GM12801 (cell line): ENCODE results near the gene KASH5.

Source experiments
- TF ChIP-seq, protein P1 (sequence below): IDR thresholded peaks from one replicate; pipeline ENCODE4 v1.5.1; 2011; ENCODE audit warnings: control low read depth; ENCODE audit not compliant: insufficient read length; ENCODE audit errors: extremely low read depth

The KASH5 gene

DNA sequence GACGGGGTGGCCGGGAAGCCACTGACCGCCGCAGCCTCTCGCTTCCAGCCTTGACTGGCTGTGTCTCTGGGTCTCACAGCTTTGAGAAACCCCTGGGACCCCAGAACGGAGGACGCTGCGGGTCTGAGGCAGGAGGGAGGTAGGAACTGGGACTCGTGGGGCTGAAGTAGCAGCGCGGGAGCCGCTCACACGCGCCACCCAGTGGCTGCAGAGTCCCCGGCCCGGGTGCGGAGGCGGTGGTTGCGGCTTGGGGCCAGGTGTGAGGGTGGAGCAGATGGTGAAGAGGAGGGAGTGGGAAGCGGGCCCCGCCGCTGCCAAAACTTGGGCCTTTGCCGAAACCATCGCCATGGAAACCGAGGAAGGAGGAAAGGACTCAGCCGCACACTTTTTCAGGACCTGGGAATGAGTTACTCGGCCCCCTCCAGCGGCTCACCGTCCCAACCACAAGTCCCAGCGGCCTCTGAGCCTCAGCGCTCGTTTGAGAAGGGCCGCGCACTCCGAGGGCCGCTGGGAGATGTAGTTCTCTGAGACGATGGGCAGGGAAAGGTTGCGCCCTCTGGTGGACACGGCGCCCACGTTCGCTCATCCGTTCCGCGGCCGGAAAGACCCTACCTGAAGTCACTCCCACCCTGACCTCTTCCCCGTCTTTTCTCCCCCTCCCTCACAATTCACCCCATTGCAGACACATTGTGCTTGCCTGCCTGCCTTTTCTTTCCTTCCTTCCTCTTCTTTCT, 55.5 kb downstream of the KASH5 start:
- TF ChIP-seq, protein P1, sequence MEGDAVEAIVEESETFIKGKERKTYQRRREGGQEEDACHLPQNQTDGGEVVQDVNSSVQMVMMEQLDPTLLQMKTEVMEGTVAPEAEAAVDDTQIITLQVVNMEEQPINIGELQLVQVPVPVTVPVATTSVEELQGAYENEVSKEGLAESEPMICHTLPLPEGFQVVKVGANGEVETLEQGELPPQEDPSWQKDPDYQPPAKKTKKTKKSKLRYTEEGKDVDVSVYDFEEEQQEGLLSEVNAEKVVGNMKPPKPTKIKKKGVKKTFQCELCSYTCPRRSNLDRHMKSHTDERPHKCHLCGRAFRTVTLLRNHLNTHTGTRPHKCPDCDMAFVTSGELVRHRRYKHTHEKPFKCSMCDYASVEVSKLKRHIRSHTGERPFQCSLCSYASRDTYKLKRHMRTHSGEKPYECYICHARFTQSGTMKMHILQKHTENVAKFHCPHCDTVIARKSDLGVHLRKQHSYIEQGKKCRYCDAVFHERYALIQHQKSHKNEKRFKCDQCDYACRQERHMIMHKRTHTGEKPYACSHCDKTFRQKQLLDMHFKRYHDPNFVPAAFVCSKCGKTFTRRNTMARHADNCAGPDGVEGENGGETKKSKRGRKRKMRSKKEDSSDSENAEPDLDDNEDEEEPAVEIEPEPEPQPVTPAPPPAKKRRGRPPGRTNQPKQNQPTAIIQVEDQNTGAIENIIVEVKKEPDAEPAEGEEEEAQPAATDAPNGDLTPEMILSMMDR, result peak; percentile 17

DNA sequence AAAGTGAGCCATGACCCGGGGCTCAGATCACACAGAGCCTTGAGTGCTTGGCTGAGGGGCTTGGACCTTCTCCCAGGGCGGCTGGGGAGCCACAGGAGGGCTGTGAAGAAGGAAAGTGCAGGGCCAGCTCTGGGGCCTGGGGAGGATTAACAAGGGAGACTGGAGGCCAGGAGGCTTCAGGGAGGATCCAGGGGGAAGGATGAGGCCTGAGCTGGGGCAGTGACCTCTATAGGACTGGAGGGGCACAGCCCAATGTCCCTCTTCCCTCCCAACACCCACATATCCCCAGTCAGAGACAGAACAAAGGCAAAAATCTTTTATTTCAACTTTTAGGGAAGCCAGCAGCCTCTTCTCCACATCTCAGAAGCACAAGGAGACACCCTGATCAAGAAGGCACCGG, 57.9 kb downstream of the KASH5 start:
- TF ChIP-seq, protein P1, result no peak

DNA sequence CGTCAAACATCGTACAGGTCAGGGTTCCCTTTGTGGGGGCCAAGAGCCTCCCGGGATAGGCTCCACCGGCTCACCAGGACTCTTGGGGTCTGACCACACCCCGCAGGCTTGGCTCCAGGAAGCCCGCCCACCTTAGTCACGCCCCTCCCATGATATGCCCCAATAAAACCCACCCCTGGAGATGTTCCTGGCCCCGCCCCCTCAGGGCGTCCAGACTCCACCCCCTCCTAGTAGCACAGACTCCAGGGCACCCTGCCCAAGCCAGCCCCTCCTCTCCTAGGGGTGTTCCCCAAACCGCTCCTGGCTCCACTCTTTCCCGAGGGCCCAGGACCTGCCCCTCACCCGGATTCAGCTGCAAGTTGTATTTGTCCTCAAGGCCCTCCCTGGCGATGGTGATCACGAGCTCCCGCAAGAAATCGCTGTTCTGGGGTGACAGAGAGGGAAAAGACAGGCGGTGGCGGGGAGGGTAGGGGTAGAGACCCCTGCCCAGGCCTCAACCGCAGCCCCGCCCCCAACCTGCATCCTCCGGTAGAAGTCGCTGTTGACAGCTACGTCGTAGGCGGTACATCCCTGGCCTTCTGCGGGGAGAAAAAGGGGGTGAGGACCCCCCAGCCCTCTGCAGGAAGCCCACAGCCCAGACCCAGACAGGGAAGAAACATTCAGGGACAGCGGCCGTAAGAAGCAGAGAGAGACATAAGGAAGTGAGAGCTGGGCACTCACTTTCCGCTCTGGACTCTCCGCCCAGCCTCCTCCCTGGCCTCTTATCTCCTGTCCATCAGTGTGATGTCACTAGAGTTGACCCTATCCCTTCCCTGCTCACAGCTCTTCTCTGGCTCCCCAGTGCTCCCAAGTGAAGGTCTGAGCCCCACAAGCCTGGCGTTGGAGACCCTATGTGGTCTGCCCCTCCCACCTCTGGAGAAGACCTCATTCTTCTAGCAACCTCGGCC, 59.7 kb downstream of the KASH5 start:
- TF ChIP-seq, protein P1, result no peak

DNA sequence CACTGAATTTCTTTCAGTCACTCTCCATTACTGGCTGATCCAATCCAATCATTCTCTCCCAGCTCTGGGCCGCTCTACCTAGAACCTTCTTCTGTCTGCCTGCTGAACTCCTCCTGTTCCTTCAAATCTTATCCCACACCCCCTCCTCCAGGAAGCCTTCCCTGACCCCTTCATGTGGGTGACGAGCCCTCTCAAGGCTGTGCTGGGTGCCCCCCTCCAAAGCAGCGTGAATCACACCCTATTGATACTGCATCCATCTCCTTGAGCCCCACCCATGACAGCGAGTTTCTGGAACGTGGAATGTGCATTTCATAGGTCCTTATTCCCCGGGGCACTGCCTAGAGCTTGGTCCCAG, 60.4 kb downstream of the KASH5 start:
- TF ChIP-seq, protein P1, result no peak

DNA sequence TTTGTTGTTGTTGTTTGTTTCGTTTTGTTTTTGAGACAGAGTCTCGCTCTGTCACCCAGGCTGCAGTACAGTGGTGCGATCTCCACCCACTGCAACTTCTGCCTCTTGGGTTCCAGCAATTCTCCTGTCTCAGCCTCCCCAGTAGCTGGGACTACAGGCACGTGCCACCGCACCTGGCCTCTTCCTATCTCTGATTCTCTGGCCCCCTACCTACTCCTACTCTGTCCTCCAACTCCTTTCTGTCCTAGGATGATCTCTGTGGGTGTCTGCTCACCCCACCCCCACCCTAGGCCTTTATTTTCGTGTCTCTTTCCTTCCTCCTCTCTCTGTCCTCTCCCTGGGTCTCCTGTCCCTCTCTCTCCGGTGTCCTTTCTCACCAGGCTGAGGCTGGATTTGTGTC, 62.4 kb downstream of the KASH5 start:
- TF ChIP-seq, protein P1, result no peak

DNA sequence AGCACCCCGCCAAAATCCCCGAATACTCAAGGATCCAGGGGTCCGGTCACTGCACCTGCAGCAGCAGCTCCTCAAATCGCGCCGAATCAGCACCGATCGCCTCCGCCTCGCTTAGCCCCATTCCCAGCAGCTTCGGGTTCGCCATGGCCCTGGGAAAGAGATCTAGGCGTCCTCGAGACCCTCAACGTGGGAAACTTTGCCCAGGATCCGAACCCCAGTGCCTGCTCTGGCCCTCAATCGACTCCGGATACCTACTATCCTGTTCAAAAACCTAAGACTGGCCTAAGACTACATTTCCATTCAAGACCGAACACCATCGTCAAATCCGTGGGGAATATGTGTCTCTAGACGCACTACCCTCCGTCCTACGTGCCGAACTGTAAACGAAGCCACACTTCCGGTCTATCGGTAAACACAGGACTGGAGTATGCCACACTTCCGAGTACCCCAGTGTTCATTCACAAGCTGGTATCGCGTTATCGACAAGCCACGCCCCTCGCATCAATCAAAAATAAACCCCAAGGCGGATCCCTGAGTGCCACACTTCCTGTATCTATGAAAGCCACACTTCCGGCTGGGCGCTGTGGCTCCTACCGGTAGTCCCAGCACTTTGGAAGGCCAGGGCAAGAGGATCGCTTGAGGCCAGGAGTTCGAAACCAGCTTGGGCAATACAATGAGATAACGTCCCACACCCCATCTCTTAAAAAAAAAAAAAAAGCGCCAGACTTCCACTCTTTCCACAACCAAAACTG, 63.6 kb downstream of the KASH5 start, which contains the start of gene PIH1D1:
TSS of gene PIH1D1 (minus strand) at position 385 of the 752 bp plus-strand sequence. CDS start at position 145, 240 bp downstream.
- TF ChIP-seq, protein P1, result no peak
